Amniotic epithelial cell (primary cell): Measurements from ENCODE around the gene ENC1.

ENCODE experiments used
- DNase-seq: peaks from one replicate; pipeline ENCODE4 v3.0.0-alpha.2; 2010; ENCODE audit warnings: low read depth

The ENC1 gene

GRCh38 chr5:74631081-74631953 lies 9.2 kb downstream of the ENC1 start:
- peak; percentile 96 for DNase-seq

GRCh38 chr5:74630453-74631066 lies 10.0 kb downstream of the ENC1 start:
- DNase-seq: peak; percentile 94

GRCh38 chr5:74629326-74629725 lies 11.2 kb downstream of the ENC1 start:
- no peak for DNase-seq

GRCh38 chr5:74628359-74628758 lies 12.2 kb downstream of the ENC1 start:
- no peak for DNase-seq

GRCh38 chr5:74627646-74628279 lies 12.8 kb downstream of the ENC1 start:
- no peak for DNase-seq

GRCh38 chr5:74626386-74627222 lies 13.9 kb downstream of the ENC1 start:
- DNase-seq: no peak

- peak; percentile 59 for DNase-seq
Observed at GRCh38 chr5:74625742-74626241, 14.7 kb downstream of the ENC1 start.

GRCh38 chr5:74624931-74625505 lies 15.5 kb downstream of the ENC1 start:
- no peak for DNase-seq

- DNase-seq: peak; percentile 49
Observed at GRCh38 chr5:74624501-74624900, 16.0 kb downstream of the ENC1 start.

GRCh38 chr5:74623748-74624408 lies 16.6 kb downstream of the ENC1 start:
- no peak for DNase-seq

GRCh38 chr5:74623006-74623611 lies 17.4 kb downstream of the ENC1 start:
- peak; percentile 18 for DNase-seq

GRCh38 chr5:74622122-74622521 lies 18.4 kb downstream of the ENC1 start:
- no peak for DNase-seq

GRCh38 chr5:74621492-74621891 lies 19.0 kb downstream of the ENC1 start:
- no peak for DNase-seq

GRCh38 chr5:74619308-74619707 lies 21.2 kb downstream of the ENC1 start:
- no peak for DNase-seq

- no peak for DNase-seq
Observed at GRCh38 chr5:74618106-74618505, 22.4 kb downstream of the ENC1 start.

GRCh38 chr5:74617202-74617601 lies 23.3 kb downstream of the ENC1 start:
- DNase-seq: peak; percentile 38

GRCh38 chr5:74616236-74617146 lies 24.0 kb downstream of the ENC1 start:
- peak; percentile 83 for DNase-seq

- DNase-seq: no peak
Observed at GRCh38 chr5:74613283-74613682, 27.2 kb downstream of the ENC1 start.

GRCh38 chr5:74612045-74612444 lies 28.5 kb downstream of the ENC1 start:
- no peak for DNase-seq
